HG03342 (cell line): ENCODE measurements around the gene CAMSAP1.

Experiments
- ATAC-seq: cut with Tn5 transposase; IDR thresholded peaks from one replicate; pipeline ENCODE4 v1.9.1; 2021; ENCODE audit warnings: mild to moderate bottlenecking, moderate library complexity; ENCODE audit not compliant: unreplicated experiment

CAMSAP1 gene

DNA sequence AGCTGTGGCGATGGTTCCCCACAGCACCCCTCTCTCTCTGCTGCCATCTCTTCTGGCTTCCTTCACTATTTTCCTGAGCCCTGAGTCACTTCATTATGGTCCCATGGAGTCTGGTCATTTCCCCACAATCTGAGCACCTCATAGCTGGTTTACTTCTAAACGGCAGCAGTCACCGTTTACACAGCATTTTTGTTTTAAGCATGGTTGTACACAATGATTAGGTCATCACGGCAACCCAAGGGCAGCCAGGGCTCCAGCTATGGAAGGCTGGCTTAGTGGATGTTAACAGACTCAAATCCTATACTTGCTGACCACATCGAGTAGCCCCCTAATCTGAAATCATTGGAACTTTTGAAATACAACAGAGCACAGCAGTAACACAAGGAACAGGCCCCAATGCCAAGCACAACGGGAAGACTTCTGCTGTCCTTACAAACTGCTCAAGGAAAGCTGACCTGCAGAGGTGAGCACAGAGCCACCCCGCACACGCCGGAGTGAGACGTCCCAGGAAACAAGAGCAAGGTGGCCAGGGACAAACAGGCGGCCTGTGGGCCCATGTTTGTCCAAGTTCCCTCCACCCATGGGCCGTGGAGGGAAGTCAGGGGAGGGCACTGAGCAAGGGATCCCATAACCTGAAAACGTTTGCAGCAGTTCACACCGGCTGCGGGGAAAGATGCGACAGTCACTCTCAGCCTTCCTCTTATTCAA is 22.9 kb downstream of the CAMSAP1 start:
- ATAC-seq = no peak

- no peak for ATAC-seq
These were observed 23.8 kb downstream of the CAMSAP1 start for GRCh38 chr9:135883410-135884089.

DNA sequence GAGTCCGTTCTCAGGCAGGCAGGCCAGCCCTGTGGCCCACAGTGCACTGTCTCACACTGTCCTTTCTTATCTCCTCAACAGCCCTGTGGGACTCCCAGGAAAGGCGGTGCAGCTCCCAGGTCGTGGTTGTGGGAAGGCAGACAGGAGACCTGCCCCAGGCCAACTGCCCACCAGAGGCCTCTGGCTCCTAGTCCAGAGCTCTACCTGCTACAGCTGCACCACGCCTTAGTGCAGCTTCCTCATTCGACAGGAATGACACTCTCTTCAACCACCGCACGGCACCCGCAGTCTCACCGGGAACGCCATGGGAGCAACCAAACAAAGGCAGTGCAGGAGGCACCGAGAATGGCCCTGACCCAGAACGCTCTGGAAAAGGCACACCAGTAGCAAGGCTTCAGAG is 25.3 kb downstream of the CAMSAP1 start:
- no peak for ATAC-seq

GRCh38 chr9:135880438-135880837 is 26.9 kb downstream of the CAMSAP1 start:
- ATAC-seq = no peak

GRCh38 chr9:135879619-135880018 is 27.7 kb downstream of the CAMSAP1 start:
- ATAC-seq = no peak

GRCh38 chr9:135879237-135879601 is 28.1 kb downstream of the CAMSAP1 start:
- no peak for ATAC-seq

DNA sequence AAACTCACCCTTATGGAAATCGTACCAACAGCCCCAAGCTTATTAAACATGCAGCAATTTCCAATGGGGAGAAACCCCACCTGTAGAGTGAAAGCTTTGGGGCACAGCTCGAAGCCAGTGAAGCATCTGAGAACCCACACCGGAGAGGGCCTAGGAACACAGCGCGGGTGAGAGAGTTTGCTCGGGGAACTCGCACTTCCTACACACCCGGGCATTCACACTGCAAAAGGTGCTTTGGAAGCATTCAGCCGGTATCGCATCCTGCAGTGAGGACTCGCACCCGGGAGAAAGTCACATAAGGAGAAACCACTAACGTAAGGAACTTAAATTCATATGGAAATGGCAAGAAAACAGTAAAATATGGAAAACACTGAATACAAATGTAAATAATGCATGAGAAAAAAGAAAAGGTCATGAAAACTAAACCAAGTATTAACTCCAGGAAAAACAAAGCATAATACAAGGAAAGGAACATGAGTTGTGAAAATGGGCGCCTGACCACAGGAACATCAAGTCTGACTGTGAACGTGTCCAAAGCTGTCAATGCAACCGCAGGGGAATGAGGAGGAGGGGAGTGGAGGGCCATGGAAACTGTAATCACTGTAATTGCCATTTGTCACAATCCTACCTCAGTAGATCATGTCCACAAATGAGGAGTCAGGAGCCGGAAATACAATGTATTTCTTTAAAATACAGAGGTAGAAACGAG is 28.7 kb downstream of the CAMSAP1 start:
- no peak for ATAC-seq

GRCh38 chr9:135877791-135878527 is 29.4 kb downstream of the CAMSAP1 start:
- no peak for ATAC-seq

- ATAC-seq = no peak
These were observed 30.4 kb downstream of the CAMSAP1 start for GRCh38 chr9:135876936-135877335.

- no peak for ATAC-seq
These were observed 32.5 kb downstream of the CAMSAP1 start for GRCh38 chr9:135874859-135875258.

GRCh38 chr9:135869909-135870308 is 37.4 kb downstream of the CAMSAP1 start:
- no peak for ATAC-seq

GRCh38 chr9:135865531-135865930 is 41.8 kb downstream of the CAMSAP1 start:
- no peak for ATAC-seq

DNA sequence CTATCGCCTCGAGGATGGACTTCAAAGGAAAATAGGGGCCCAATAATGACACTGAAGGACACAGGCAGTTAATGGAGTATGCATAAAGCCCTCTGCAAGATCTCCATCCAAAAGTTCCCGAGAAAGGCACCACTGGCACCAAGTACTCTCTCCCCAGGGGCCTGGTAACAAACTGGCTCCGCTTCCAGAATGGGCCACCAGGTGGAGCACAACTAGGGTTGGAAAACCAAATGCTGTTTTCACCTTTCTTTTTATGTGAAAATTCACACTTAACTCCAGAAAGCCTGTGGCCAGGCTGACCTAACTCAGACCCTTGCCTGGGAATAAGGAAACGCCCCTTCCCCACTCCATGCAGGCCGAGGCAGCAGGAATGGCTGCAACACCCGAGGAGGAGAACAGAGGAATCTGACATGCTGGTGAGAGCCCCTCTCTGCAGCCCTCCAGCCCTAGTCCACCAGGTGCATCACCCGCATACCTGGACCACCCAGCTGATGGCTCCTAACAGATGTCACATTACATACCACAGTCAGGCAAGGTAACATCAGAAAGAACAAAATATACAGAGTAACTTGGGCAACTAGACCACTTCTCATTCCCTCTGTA is 42.8 kb downstream of the CAMSAP1 start:
- ATAC-seq = no peak

DNA sequence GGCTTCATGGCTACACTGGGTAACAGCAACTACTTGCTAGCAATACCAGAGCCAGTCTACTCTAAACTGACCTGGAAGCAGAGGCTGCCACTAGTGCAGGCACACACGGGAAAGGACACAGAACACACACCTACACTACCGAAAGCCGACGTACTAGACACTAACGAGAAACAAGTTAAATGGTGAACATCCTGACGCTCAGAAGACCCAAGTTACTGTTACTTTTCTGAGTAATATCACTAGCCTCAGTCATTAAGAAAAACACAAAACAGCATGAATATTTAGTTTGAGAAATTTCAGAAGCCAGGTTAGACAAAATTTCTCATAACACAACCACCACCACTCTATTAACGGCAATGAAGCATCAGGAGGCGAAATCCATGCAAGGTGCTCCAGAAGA is 44.5 kb downstream of the CAMSAP1 start:
- ATAC-seq = no peak

DNA sequence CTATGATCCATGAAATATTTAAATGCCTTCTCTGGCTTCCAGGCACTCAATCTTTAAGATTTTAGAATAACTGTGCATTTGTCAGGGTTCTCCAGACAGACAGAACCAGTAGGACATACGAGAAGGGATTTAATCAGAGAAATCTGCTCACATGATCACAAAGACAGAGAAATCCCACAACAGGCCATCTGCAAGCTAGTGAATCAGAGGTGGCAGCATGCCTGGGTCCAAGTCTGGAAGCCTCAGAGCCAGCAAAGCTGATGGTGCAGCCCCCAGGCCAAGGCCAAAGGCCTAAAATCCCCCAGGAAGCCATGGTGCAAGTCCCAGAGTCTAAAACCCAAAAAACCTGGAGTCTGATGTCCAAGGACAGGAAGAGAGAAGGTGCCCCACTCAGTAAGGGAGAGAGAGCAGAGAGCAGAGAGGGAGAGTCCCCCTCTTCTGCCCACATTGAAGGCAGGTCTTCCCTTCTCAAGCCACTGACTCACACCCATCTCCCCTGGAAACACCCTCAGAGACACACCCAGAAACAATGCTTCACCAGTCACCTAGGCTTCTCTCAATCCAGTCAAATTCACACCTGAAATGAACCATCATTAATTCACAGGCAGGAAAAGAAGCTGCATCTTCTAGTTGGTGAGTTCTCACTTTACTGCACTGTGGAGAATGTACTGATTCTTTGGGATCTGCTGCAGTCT is 48.7 kb downstream of the CAMSAP1 start:
- no peak for ATAC-seq

GRCh38 chr9:135857843-135858242 is 49.5 kb downstream of the CAMSAP1 start:
- no peak for ATAC-seq

- ATAC-seq = no peak
These were observed 50.0 kb downstream of the CAMSAP1 start for GRCh38 chr9:135857371-135857786.

GRCh38 chr9:135851748-135852147 is 55.6 kb downstream of the CAMSAP1 start:
- ATAC-seq = no peak

DNA sequence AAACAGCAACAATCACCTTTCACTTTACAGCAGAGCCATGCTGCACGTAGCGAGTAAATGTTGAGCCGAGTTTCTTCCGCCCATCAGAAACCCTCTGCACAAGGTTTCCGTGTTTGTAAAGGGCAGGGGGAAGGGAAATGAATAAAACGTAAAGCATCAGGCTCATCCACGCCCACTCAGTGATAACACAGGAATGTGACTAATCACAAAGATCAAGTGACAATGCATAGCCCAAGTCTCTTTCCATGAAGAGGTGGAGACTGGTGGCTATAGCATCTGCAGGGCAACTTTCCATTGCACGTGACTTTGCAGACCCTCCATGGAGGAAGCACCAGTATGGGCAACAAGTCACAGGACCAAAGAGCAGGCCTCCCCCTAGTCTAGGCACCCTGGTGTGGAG is 56.6 kb downstream of the CAMSAP1 start:
- ATAC-seq = no peak

- no peak for ATAC-seq
These were observed 58.2 kb downstream of the CAMSAP1 start for GRCh38 chr9:135849181-135849580.
